Measurements from ENCODE around the gene FERMT3.

FERMT3 gene

GRCh38 chr11:64251016-64251752 lies 44.7 kb downstream of the FERMT3 start, which contains the start of gene PLCB3:
TSS of gene PLCB3 (plus strand) at chr11:64251530. CDS start at chr11:64251650, 120 bp downstream.
- Histone ChIP-seq H2AFZ (ENCODE audit: low read length, unreplicated experiment) (peak within 1 kb of the TSS; percentile 55), H3K4me3 (ENCODE audit: low read depth, low read length) (peak within 1 kb of the TSS; percentile 87), H3K27me3 (ENCODE audit: insufficient read depth, low read length) (no peaks in the 10 kb centered on the region), H3K27ac (ENCODE audit: low read depth, low read length) (peak within 1 kb of the TSS; percentile 11; the same call in 1 of the 2 replicates), H3K79me2 (ENCODE audit: control insufficient read depth, insufficient read depth, low read length, unreplicated experiment) (peaks cover 21% of the 10 kb centered on the region), H3K36me3 (ENCODE audit: insufficient read depth, low read length) (no peaks in the 10 kb centered on the region), H3K4me1 (ENCODE audit: control insufficient read depth, insufficient read depth, low read length, unreplicated experiment) (peaks cover 23% of the 10 kb centered on the region)

GRCh38 chr11:64251753-64252002 lies 45.2 kb downstream of the FERMT3 start:
- H3K79me2 ChIP-seq (ENCODE audit: control insufficient read depth, insufficient read depth, low read length, unreplicated experiment), result peaks cover 21% of the 10 kb centered on the region
- H3K27ac ChIP-seq (ENCODE audit: low read depth, low read length), result peak overlapping the region; percentile 11; the same call in 1 of the 2 replicates
- no peaks in the 10 kb centered on the region for H3K27me3 ChIP-seq (ENCODE audit: insufficient read depth, low read length)
- H2AFZ ChIP-seq (ENCODE audit: low read length, unreplicated experiment), result peak overlapping the region; percentile 55
- H3K36me3 ChIP-seq (ENCODE audit: insufficient read depth, low read length), result 0 out of 2 replicates have a peak, but pooled peaks cover 4% of the 10 kb centered on the region
- peaks cover 23% of the 10 kb centered on the region for H3K4me1 ChIP-seq (ENCODE audit: control insufficient read depth, insufficient read depth, low read length, unreplicated experiment)
- peak overlapping the region; percentile 87 for H3K4me3 ChIP-seq (ENCODE audit: low read depth, low read length)

- peak overlapping the region; percentile 87 for H3K4me3 ChIP-seq (ENCODE audit: low read depth, low read length)
- peak overlapping the region; percentile 55 for H2AFZ ChIP-seq (ENCODE audit: low read length, unreplicated experiment)
- H3K4me1 ChIP-seq (ENCODE audit: control insufficient read depth, insufficient read depth, low read length, unreplicated experiment), result peaks cover 23% of the 10 kb centered on the region
- H3K27me3 ChIP-seq (ENCODE audit: insufficient read depth, low read length), result no peaks in the 10 kb centered on the region
- peaks cover 21% of the 10 kb centered on the region for H3K79me2 ChIP-seq (ENCODE audit: control insufficient read depth, insufficient read depth, low read length, unreplicated experiment)
- 0 out of 2 replicates have a peak, but pooled peaks cover 4% of the 10 kb centered on the region for H3K36me3 ChIP-seq (ENCODE audit: insufficient read depth, low read length)
- H3K27ac ChIP-seq (ENCODE audit: low read depth, low read length), result peak overlapping the region; percentile 11; the same call in 1 of the 2 replicates
These were observed 45.7 kb downstream of the FERMT3 start for GRCh38 chr11:64252003-64252872.

GRCh38 chr11:64253043-64253442 lies 46.5 kb downstream of the FERMT3 start:
- Histone ChIP-seq H3K4me1 (ENCODE audit: control insufficient read depth, insufficient read depth, low read length, unreplicated experiment) (peaks cover 18% of the 10 kb centered on the region), H3K27me3 (ENCODE audit: insufficient read depth, low read length) (no peaks in the 10 kb centered on the region), H3K4me3 (ENCODE audit: low read depth, low read length) (peak overlapping the region; percentile 87), H3K27ac (ENCODE audit: low read depth, low read length) (no peak overlapping the region), H2AFZ (ENCODE audit: low read length, unreplicated experiment) (no peak overlapping the region), H3K36me3 (ENCODE audit: insufficient read depth, low read length) (0 out of 2 replicates have a peak, but pooled peaks cover 4% of the 10 kb centered on the region), H3K79me2 (ENCODE audit: control insufficient read depth, insufficient read depth, low read length, unreplicated experiment) (peaks cover 21% of the 10 kb centered on the region)

GRCh38 chr11:64253481-64253880 lies 47.0 kb downstream of the FERMT3 start:
- peaks cover 18% of the 10 kb centered on the region for H3K4me1 ChIP-seq (ENCODE audit: control insufficient read depth, insufficient read depth, low read length, unreplicated experiment)
- H3K27ac ChIP-seq (ENCODE audit: low read depth, low read length), result no peak overlapping the region
- peaks cover 21% of the 10 kb centered on the region for H3K79me2 ChIP-seq (ENCODE audit: control insufficient read depth, insufficient read depth, low read length, unreplicated experiment)
- no peak overlapping the region for H2AFZ ChIP-seq (ENCODE audit: low read length, unreplicated experiment)
- no peak overlapping the region for H3K4me3 ChIP-seq (ENCODE audit: low read depth, low read length)
- no peaks in the 10 kb centered on the region for H3K27me3 ChIP-seq (ENCODE audit: insufficient read depth, low read length)
- 0 out of 2 replicates have a peak, but pooled peaks cover 4% of the 10 kb centered on the region for H3K36me3 ChIP-seq (ENCODE audit: insufficient read depth, low read length)

GRCh38 chr11:64254326-64254725 lies 47.8 kb downstream of the FERMT3 start:
- Histone ChIP-seq H3K36me3 (ENCODE audit: insufficient read depth, low read length) (peaks cover 6% of the 10 kb centered on the region; the same call in 1 of the 2 replicates), H3K27ac (ENCODE audit: low read depth, low read length) (no peak overlapping the region), H3K79me2 (ENCODE audit: control insufficient read depth, insufficient read depth, low read length, unreplicated experiment) (peaks cover 21% of the 10 kb centered on the region), H3K4me3 (ENCODE audit: low read depth, low read length) (no peak overlapping the region), H2AFZ (ENCODE audit: low read length, unreplicated experiment) (no peak overlapping the region), H3K27me3 (ENCODE audit: insufficient read depth, low read length) (no peaks in the 10 kb centered on the region), H3K4me1 (ENCODE audit: control insufficient read depth, insufficient read depth, low read length, unreplicated experiment) (peaks cover 18% of the 10 kb centered on the region)

- Histone ChIP-seq H3K36me3 (ENCODE audit: insufficient read depth, low read length) (peaks cover 14% of the 10 kb centered on the region), H3K27ac (ENCODE audit: low read depth, low read length) (no peak overlapping the region)
These were observed 48.9 kb downstream of the FERMT3 start for GRCh38 chr11:64255135-64256128.

GRCh38 chr11:64256300-64256699 lies 49.8 kb downstream of the FERMT3 start:
- H3K4me3 ChIP-seq (ENCODE audit: low read depth, low read length), result no peak overlapping the region
- H3K36me3 ChIP-seq (ENCODE audit: insufficient read depth, low read length), result peaks cover 14% of the 10 kb centered on the region
- H2AFZ ChIP-seq (ENCODE audit: low read length, unreplicated experiment), result no peak overlapping the region
- H3K27ac ChIP-seq (ENCODE audit: low read depth, low read length), result no peak overlapping the region
- H3K4me1 ChIP-seq (ENCODE audit: control insufficient read depth, insufficient read depth, low read length, unreplicated experiment), result peaks cover 13% of the 10 kb centered on the region
- H3K79me2 ChIP-seq (ENCODE audit: control insufficient read depth, insufficient read depth, low read length, unreplicated experiment), result peaks cover 21% of the 10 kb centered on the region
- no peaks in the 10 kb centered on the region for H3K27me3 ChIP-seq (ENCODE audit: insufficient read depth, low read length)

More at GRCh38 chr11:64255135-64256128, 48.9 kb downstream of the FERMT3 start:
- Histone ChIP-seq H3K27me3 (ENCODE audit: insufficient read depth, low read length) (no peaks in the 10 kb centered on the region), H2AFZ (ENCODE audit: low read length, unreplicated experiment) (no peak overlapping the region), H3K4me3 (ENCODE audit: low read depth, low read length) (no peak overlapping the region), H3K79me2 (ENCODE audit: control insufficient read depth, insufficient read depth, low read length, unreplicated experiment) (peaks cover 21% of the 10 kb centered on the region), H3K4me1 (ENCODE audit: control insufficient read depth, insufficient read depth, low read length, unreplicated experiment) (peaks cover 18% of the 10 kb centered on the region)

- Histone ChIP-seq H3K4me3 (ENCODE audit: low read depth, low read length) (no peak overlapping the region), H3K27ac (ENCODE audit: low read depth, low read length) (no peak overlapping the region), H3K27me3 (ENCODE audit: insufficient read depth, low read length) (no peaks in the 10 kb centered on the region), H3K4me1 (ENCODE audit: control insufficient read depth, insufficient read depth, low read length, unreplicated experiment) (peaks cover 16% of the 10 kb centered on the region), H2AFZ (ENCODE audit: low read length, unreplicated experiment) (no peak overlapping the region), H3K36me3 (ENCODE audit: insufficient read depth, low read length) (peaks cover 23% of the 10 kb centered on the region), H3K79me2 (ENCODE audit: control insufficient read depth, insufficient read depth, low read length, unreplicated experiment) (peaks cover 1% of the 10 kb centered on the region)
These were observed 51.8 kb downstream of the FERMT3 start for GRCh38 chr11:64258356-64258755.
